Neural cell (in vitro differentiated cells): ENCODE results near the gene FTCD. TPM values are rescaled to one million over a fixed set of nuclear protein-coding genes. Genes with fewer than 3 reads are reported as not detected.

Source experiments
- H2AFZ ChIP-seq: fragments of 200-600, 300-800 bp; sonication (generic), shearing (Covaris generic); 2 replicates; pipeline ENCODE4 v1.6.0; 2014; ENCODE audit warnings: low read depth, mild to moderate bottlenecking, antibody characterized with exemption, low read length, moderate library complexity
- H3F3A ChIP-seq: fragments of 200-600 bp; shearing (Covaris generic); 2 replicates; pipeline ENCODE4 v1.6.1; 2016; ENCODE audit warnings: mild to moderate bottlenecking, moderate library complexity, mixed read lengths, antibody characterized with exemption, low read length; ENCODE audit not compliant: insufficient read depth, poor library complexity, severe bottlenecking
- H3K27ac ChIP-seq: fragments of 200-600, 300-800 bp; sonication (generic), shearing (Covaris generic); 2 replicates; pipeline ENCODE4 v1.5.1; 2014; ENCODE audit warnings: mild to moderate bottlenecking, low read length, moderate library complexity
- H3K27me3 ChIP-seq: fragments of 300-800, 200-600 bp; sonication (generic), shearing (Covaris generic); 2 replicates; pipeline ENCODE4 v1.6.0; 2014; ENCODE audit warnings: mild to moderate bottlenecking, low read depth, low read length, moderate library complexity; ENCODE audit not compliant: insufficient read depth
- H3K36me3 ChIP-seq: fragments of 300-800, 200-600 bp; sonication (generic), shearing (Covaris generic); 2 replicates; pipeline ENCODE4 v1.5.1; 2014; ENCODE audit warnings: mild to moderate bottlenecking, antibody characterized with exemption, low read length, moderate library complexity; ENCODE audit not compliant: insufficient read depth
- H3K4me2 ChIP-seq: fragments of 300-800, 200-600 bp; sonication (generic), shearing (Covaris generic); 2 replicates; pipeline ENCODE4 v1.6.0; 2014; ENCODE audit warnings: mild to moderate bottlenecking, low read length
- H3K4me3 ChIP-seq: fragments of 300-800, 200-600 bp; sonication (generic), shearing (Covaris generic); 2 replicates; pipeline ENCODE4 v1.5.1; 2014; ENCODE audit warnings: mild to moderate bottlenecking, low read length, moderate library complexity
- H3K79me2 ChIP-seq: fragments of 200-600 bp; shearing (Covaris generic); replicated peaks from 2 replicates; pipeline ENCODE4 v1.6.0; 2014; ENCODE audit warnings: mild to moderate bottlenecking, low read length, moderate library complexity; ENCODE audit not compliant: insufficient read depth
- H3K9ac ChIP-seq: fragments of 300-800, 200-600 bp; sonication (generic), shearing (Covaris generic); 2 replicates; pipeline ENCODE4 v1.6.1; 2016; ENCODE audit warnings: mild to moderate bottlenecking, low read length, mixed read lengths
- H3K9me2 ChIP-seq: fragments of 200-600 bp; shearing (Covaris generic); 2 replicates; pipeline ENCODE4 v1.6.1; 2016; ENCODE audit warnings: mild to moderate bottlenecking, low read length, mixed read lengths; ENCODE audit not compliant: insufficient read depth
- H3K9me3 ChIP-seq: fragments of 200-600, 300-800 bp; sonication (generic), shearing (Covaris generic); 2 replicates; pipeline ENCODE4 v1.6.1; 2016; ENCODE audit warnings: mild to moderate bottlenecking, mixed run types, low read length, moderate library complexity, mixed read lengths
- H4K20me1 ChIP-seq: fragments of 200-600 bp; shearing (Covaris generic); 2 replicates; pipeline ENCODE4 v1.6.1; 2016; ENCODE audit warnings: mild to moderate bottlenecking, mixed run types; ENCODE audit not compliant: insufficient read depth
- EP300 ChIP-seq: fragments of 450-650 bp; conservative IDR thresholded peaks from 2 replicates; pipeline ENCODE4 v1.6.1; 2014; ENCODE audit warnings: antibody characterized with exemption, mild to moderate bottlenecking, moderate library complexity; ENCODE audit not compliant: poor library complexity, severe bottlenecking
- EZH2 ChIP-seq: fragments of 200-600, 300-800 bp; shearing (Covaris generic), sonication (generic); IDR thresholded peaks from 2 replicates; pipeline ENCODE4 v1.6.1; 2014; ENCODE audit warnings: antibody characterized with exemption, low read length, borderline replicate concordance, mild to moderate bottlenecking; ENCODE audit not compliant: insufficient read depth, poor library complexity, severe bottlenecking
- MXI1 ChIP-seq: fragments of 450-650 bp; conservative IDR thresholded peaks from 2 replicates; pipeline ENCODE4 v1.6.1; 2014; ENCODE audit warnings: antibody characterized with exemption, mild to moderate bottlenecking; ENCODE audit not compliant: poor library complexity, severe bottlenecking
- POLR2AphosphoS5 ChIP-seq: IDR thresholded peaks from 2 replicates; pipeline ENCODE4 v1.6.1; 2012
- RAD21 ChIP-seq: fragments of 450-650 bp; conservative IDR thresholded peaks from 2 replicates; pipeline ENCODE4 v1.6.1; 2014; ENCODE audit warnings: antibody characterized with exemption, mild to moderate bottlenecking, moderate library complexity
- REST ChIP-seq: IDR thresholded peaks from 2 replicates; pipeline ENCODE4 v1.6.1; 2012; ENCODE audit warnings: borderline replicate concordance
- SMC3 ChIP-seq: fragments of 450-650 bp; conservative IDR thresholded peaks from 2 replicates; pipeline ENCODE4 v1.6.1; 2014; ENCODE audit warnings: antibody characterized with exemption, mild to moderate bottlenecking, moderate library complexity; ENCODE audit not compliant: poor library complexity
- TAF1 ChIP-seq: IDR thresholded peaks from 2 replicates; pipeline ENCODE4 v1.6.1; 2012; ENCODE audit warnings: low read depth
- polyA plus RNA-seq: library from polyadenylated mRNA; depleted of rRNA; stranded (reverse); fragments of >200 nt; gene quantifications from 2 replicates; pipeline ENCODE4 v1.2.3, GENCODE V29; 2014
- TF ChIP-seq, protein P1 (sequence below): fragments of 450-650 bp; IDR thresholded peaks from 2 replicates; pipeline ENCODE4 v1.5.1; 2014; ENCODE audit warnings: antibody characterized with exemption, mild to moderate bottlenecking, moderate library complexity; ENCODE audit not compliant: poor library complexity, severe bottlenecking

Gene FTCD
- polyA plus RNA-seq, 1 donor from 2014 or later, result 2.0 TPM

GRCh38 chr21:46188226-46189212 is 33.1 kb upstream of the FTCD start:
- no peak overlapping the region for H3K4me2 ChIP-seq
- H3K27me3 ChIP-seq, result no peaks in the 10 kb centered on the region
- no peak overlapping the region for H3K9ac ChIP-seq
- H2AFZ ChIP-seq, result no peak overlapping the region
- no peaks in the 10 kb centered on the region for H3K79me2 ChIP-seq
- no peaks in the 10 kb centered on the region for H3K9me2 ChIP-seq
- no peaks in the 10 kb centered on the region for H3F3A ChIP-seq
- H4K20me1 ChIP-seq, result no peaks in the 10 kb centered on the region
- no peak for TF ChIP-seq RAD21
- TF ChIP-seq SMC3, result no peak
- no peak for TF ChIP-seq MXI1
- TF ChIP-seq, protein P1, sequence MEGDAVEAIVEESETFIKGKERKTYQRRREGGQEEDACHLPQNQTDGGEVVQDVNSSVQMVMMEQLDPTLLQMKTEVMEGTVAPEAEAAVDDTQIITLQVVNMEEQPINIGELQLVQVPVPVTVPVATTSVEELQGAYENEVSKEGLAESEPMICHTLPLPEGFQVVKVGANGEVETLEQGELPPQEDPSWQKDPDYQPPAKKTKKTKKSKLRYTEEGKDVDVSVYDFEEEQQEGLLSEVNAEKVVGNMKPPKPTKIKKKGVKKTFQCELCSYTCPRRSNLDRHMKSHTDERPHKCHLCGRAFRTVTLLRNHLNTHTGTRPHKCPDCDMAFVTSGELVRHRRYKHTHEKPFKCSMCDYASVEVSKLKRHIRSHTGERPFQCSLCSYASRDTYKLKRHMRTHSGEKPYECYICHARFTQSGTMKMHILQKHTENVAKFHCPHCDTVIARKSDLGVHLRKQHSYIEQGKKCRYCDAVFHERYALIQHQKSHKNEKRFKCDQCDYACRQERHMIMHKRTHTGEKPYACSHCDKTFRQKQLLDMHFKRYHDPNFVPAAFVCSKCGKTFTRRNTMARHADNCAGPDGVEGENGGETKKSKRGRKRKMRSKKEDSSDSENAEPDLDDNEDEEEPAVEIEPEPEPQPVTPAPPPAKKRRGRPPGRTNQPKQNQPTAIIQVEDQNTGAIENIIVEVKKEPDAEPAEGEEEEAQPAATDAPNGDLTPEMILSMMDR, result no peak
- no peak for TF ChIP-seq EZH2
- TF ChIP-seq EP300, result no peak
- TF ChIP-seq TAF1, result no peak
- TF ChIP-seq REST, result no peak
- no peak for TF ChIP-seq POLR2AphosphoS5
- no peaks in the 10 kb centered on the region for H3K9me3 ChIP-seq
- no peak overlapping the region for H3K4me3 ChIP-seq
- no peaks in the 10 kb centered on the region for H3K36me3 ChIP-seq
- no peak overlapping the region for H3K27ac ChIP-seq

DNA sequence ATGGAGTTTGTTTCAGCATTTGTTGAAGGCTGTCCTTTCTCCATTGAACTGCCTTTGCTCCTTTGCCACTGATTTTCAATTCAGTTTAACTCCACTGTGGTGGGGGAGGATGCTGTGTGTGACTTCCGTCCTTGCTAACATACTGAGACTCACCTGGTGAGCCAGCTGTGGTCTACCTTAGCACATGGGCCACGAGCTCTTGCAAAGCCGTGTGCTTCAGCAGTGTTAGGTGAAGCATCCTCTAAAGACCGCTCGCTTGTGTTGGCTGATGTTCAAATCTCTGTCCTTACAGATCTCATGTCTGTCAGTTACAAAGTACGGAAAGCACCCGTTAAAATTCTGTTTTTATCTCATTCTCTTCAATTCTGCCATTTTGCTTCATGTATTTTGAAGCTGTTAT is 32.4 kb upstream of the FTCD start:
- no peaks in the 10 kb centered on the region for H3K36me3 ChIP-seq
- no peak overlapping the region for H3K27ac ChIP-seq
- H4K20me1 ChIP-seq, result no peaks in the 10 kb centered on the region
- H3K9me2 ChIP-seq, result no peaks in the 10 kb centered on the region
- no peak overlapping the region for H2AFZ ChIP-seq
- TF ChIP-seq, protein P1, result no peak
- TF ChIP-seq TAF1, result no peak
- TF ChIP-seq MXI1, result no peak
- no peaks in the 10 kb centered on the region for H3K27me3 ChIP-seq
- H3K4me2 ChIP-seq, result no peak overlapping the region
- H3K9ac ChIP-seq, result no peak overlapping the region
- no peaks in the 10 kb centered on the region for H3F3A ChIP-seq
- no peak overlapping the region for H3K4me3 ChIP-seq
- H3K79me2 ChIP-seq, result no peaks in the 10 kb centered on the region
- H3K9me3 ChIP-seq, result no peaks in the 10 kb centered on the region
